Spleen (tissue), 11 donors: ENCODE data around the gene PPEF1. TPM values are rescaled to one million over a fixed set of nuclear protein-coding genes. Genes with fewer than 3 reads are reported as not detected.
"Not testable (repeated sequence)": the region's sequence is repeated elsewhere in the genome, so short reads cannot be mapped to it uniquely, and the experiment has no call there.

Experiments used
- DNase-seq: peaks from one replicate; pipeline ENCODE4 v3.0.0-alpha.2; 2020
- H3K27ac ChIP-seq, 8 donors: fragments of 200-600 bp; sonication (generic) in 7 of 8; 1 replicate in 4 of 8; 2 replicates in 4 of 8; pipeline versions ENCODE4 v1.5.0 to v1.8.0; 2016 to 2021; ENCODE audit warnings: inconsistent platforms in 4 of 8, mild to moderate bottlenecking in 4 of 8, moderate library complexity in 1 of 8
- H3K27me3 ChIP-seq, 7 donors: fragments of 200-600 bp; sonication (generic) in 6 of 7; replicated peaks in 1 of 7; 1 replicate in 4 of 7; 2 replicates in 3 of 7; pipeline versions ENCODE4 v1.5.0 to v1.8.0; 2016 to 2021; ENCODE audit warnings: inconsistent platforms in 3 of 7, mild to moderate bottlenecking in 1 of 7
- H3K36me3 ChIP-seq, 6 donors: fragments of 200-600 bp; sonication (generic) in 5 of 6; 1 replicate in 4 of 6; 2 replicates in 2 of 6; pipeline versions ENCODE4 v1.5.0 to v1.8.0; 2016 to 2021; ENCODE audit warnings: inconsistent platforms in 2 of 6
- H3K4me1 ChIP-seq, 6 donors: fragments of 200-600 bp; sonication (generic) in 5 of 6; 1 replicate in 3 of 6; 2 replicates in 3 of 6; pipeline versions ENCODE4 v1.5.0 to v1.8.0; 2016 to 2021; ENCODE audit warnings: inconsistent platforms in 3 of 6
- H3K4me3 ChIP-seq, 8 donors: fragments of 200-600 bp; sonication (generic) in 7 of 8; 1 replicate in 4 of 8; 2 replicates in 4 of 8; pipeline versions ENCODE4 v1.5.0 to v1.8.0; 2016 to 2021; ENCODE audit warnings: inconsistent platforms in 4 of 8, mild to moderate bottlenecking in 4 of 8, moderate library complexity in 2 of 8
- H3K9me3 ChIP-seq, 8 donors: fragments of 200-600 bp; sonication (generic) in 7 of 8; 1 replicate in 4 of 8; 2 replicates in 4 of 8; pipeline versions ENCODE4 v1.5.0 to v1.8.0; 2016 to 2021; ENCODE audit warnings: inconsistent platforms in 4 of 8
- POLR2A ChIP-seq, 3 donors: fragments of 450-650 bp; IDR thresholded peaks; one replicate each; pipeline ENCODE4 v1.5.1; 2017; ENCODE audit warnings: antibody characterized with exemption in 3 of 3, mild to moderate bottlenecking in 1 of 3
- POLR2AphosphoS5 ChIP-seq, 3 donors: sonication (generic); formaldehyde crosslinking; IDR thresholded peaks; one replicate each; pipeline ENCODE4 v1.5.1; 2017; ENCODE audit warnings: antibody characterized with exemption in 3 of 3
- WGBS, 5 donors: extraction: QIAGEN DNeasy Blood & Tissue Kit in 3 of 5; methylation state at CpG; one replicate each; pipeline versions ENCODE4 v1.1.5 to v1.1.7; 2013 to 2018; 5-methylcytosine and 5-hydroxymethylcytosine counted together
- intact Hi-C: fragments of 100-400 bp; cut with DNase I; formaldehyde crosslinking; loops from one replicate; pipeline ENCODE4 v1.15.0; 2023; ENCODE audit warnings: low total_unique reads
- polyA plus RNA-seq, 3 donors: library from polyadenylated mRNA; stranded (reverse); fragments of 200-250 nt; gene quantifications; one replicate each; pipeline ENCODE4 v1.2.1, GENCODE V29; 2013
- total RNA-seq, 7 donors: library from RNA; depleted of rRNA in 3 of 7; stranded (reverse); fragments of >200 nt in 3 of 7; fragmentation: NEBNext Ultra II Directional in 4 of 7; extraction: Animal tissue kit (Norgen Biotek cat#: 25700) in 4 of 7; gene quantifications; one replicate each; pipeline versions ENCODE4 v1.1.0 to v1.2.1, GENCODE V29; 2016 to 2021
- TF ChIP-seq, protein P1 (sequence below), 11 experiments: fragments of 200-600 bp in 7 of 11; fragments of 450-650 bp in 4 of 11; sonication (generic) in 4 of 11; IDR thresholded peaks in 8 of 11; conservative IDR thresholded peaks in 3 of 11; 1 replicate in 7 of 11; 2 replicates in 4 of 11; pipeline versions ENCODE4 v1.4.0 to v1.8.0; 2016 to 2021; ENCODE audit warnings: antibody characterized with exemption in 11 of 11, inconsistent platforms in 4 of 11, mild to moderate bottlenecking in 1 of 11
- donor health status: healthy with polysubstance abuse.
- donor health status: DM: no; HTN: no; CAD: no; lungs with moderate emphysema.
- donor health status: DM: no; HTN: no; CAD: no.
- donor health status: Bipolar disorder and iron deficiency.
- donor health status: healthy.
- donor health status: DM: no; HTN: no; CAD: no.
- donor health status: DM: yes; HTN: yes; CAD: no.

The PPEF1 gene
- total and polyA plus RNA-seq, 10 donors, result 0.10 to 2.7 (median 0.41) TPM; not detected in 4

DNA sequence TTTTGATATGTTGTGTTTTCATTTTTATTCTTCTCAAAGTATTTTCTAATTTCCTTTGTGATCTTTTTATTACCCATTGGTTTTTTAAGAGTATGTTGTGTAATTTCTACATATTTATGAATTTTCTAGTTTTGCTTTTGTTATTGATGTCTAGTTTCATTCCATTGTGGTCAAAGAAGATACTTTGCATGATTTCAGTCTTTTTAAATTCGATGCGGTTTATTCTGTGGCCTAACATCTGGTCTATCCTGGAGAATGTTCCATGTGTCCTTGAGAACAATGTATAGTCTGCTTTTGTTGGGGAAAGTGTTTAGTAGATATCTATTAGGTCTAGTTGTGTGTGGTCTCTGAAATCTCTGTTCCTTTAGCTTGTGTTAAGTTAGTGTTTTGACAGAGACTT is 46.2 kb downstream of the PPEF1 start:
- Histone ChIP-seq H3K27me3 (peaks cover 0 to 7% (median 0%) of the 10 kb centered on the region in 7 donors), H3K9me3 (peaks cover 0 to 6% (median 0%) of the 10 kb centered on the region in 8 donors), H3K4me1 (no peaks in the 10 kb centered on the region), H3K27ac (no peak overlapping the region), H3K36me3 (no peaks in the 10 kb centered on the region), H3K4me3 (no peak overlapping the region)
- DNase-seq, result no peak
- TF ChIP-seq POLR2AphosphoS5 (IDR thresholded peaks at IDR 0.05), result no peak
- intact Hi-C loops, result no loop called here
- 78 to 94% (median 82%) methylated on average over 2 of the region's 2 CpGs for WGBS, 5 donors

DNA sequence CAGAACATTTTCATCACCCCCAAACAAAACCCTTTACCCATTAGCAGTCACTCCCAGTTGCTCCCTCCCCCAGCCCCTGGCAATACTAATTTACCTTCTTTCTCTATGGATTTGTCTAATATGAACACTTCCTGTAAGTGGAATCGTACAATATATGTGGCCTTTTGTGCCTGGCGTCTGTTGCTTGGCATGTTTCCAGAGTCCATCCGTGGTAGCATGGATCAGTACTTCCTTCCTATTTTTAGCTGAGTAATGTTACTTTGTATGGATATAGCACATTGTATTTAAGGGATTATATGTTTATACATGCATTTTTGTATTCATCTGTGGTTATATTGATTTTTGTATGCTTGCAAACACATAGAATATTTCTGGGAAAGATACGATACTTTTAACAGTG is 48.2 kb downstream of the PPEF1 start:
- no peak overlapping the region for H3K27ac ChIP-seq
- peaks cover 0 to 10% (median 0%) of the 10 kb centered on the region in 7 donors for H3K27me3 ChIP-seq
- WGBS, 5 donors, result 26 to 58% (median 33%) methylated on average over 4 of the region's 4 CpGs
- DNase-seq, result no peak
- peaks cover 0 to 6% (median 0%) of the 10 kb centered on the region in 8 donors for H3K9me3 ChIP-seq
- H3K4me1 ChIP-seq, result no peaks in the 10 kb centered on the region
- intact Hi-C loops, result no loop called here
- no peaks in the 10 kb centered on the region for H3K36me3 ChIP-seq
- no peak overlapping the region for H3K4me3 ChIP-seq
- TF ChIP-seq POLR2AphosphoS5 (IDR thresholded peaks at IDR 0.05), result no peak
- no peak for TF ChIP-seq POLR2A (IDR thresholded peaks at IDR 0.05)
- TF ChIP-seq, protein P1, sequence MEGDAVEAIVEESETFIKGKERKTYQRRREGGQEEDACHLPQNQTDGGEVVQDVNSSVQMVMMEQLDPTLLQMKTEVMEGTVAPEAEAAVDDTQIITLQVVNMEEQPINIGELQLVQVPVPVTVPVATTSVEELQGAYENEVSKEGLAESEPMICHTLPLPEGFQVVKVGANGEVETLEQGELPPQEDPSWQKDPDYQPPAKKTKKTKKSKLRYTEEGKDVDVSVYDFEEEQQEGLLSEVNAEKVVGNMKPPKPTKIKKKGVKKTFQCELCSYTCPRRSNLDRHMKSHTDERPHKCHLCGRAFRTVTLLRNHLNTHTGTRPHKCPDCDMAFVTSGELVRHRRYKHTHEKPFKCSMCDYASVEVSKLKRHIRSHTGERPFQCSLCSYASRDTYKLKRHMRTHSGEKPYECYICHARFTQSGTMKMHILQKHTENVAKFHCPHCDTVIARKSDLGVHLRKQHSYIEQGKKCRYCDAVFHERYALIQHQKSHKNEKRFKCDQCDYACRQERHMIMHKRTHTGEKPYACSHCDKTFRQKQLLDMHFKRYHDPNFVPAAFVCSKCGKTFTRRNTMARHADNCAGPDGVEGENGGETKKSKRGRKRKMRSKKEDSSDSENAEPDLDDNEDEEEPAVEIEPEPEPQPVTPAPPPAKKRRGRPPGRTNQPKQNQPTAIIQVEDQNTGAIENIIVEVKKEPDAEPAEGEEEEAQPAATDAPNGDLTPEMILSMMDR (IDR thresholded peaks at IDR 0.05 in 8 of 11, conservative IDR thresholded peaks at IDR 0.05 in 3 of 11), result no peak

DNA sequence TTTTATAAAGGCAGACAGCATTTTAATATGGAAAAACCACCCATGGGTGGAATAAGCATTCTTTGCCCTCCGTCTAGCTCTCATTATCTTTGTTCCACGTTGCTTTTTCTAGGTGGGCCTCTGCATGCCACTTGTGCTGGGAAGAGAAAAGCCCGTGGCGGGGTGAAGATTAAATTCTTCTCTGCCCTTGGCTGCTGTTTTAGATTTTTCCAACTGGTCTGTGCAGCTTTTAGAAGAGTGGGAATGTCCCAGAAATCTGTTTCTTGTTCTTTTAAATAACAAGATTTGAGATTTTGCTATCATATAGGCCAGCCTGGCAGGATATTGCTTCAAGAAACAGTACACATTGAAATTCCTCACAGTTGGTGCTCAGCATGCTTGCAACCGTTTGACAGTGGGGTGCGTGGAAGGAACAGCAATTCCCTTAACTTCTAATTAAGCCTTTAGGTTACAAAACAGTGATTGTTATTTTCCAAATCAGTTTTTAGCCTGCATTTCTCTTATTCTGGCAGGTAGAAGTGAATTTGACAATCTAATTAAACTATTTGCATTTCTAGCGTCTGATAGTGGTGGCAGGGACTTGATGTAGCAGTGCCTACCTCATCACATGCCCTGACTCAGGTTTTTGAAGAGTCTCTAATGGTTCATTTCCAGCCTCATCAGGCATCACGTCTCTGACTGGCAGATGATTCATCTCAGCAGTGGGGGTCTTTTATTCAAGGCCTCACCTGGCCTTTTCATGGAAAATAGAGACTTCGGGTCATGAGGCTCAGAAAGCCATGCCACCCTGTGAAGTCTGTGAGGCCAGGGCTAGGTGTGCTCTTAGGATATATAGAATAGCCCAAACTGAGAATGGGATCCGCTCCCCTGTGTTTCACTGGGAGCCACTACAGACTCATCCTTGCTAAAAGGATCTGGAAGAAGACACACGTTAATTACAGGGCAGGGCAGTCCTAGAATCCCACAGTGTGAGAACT is 50.8 kb downstream of the PPEF1 start:
- H3K4me1 ChIP-seq, result no peaks in the 10 kb centered on the region
- TF ChIP-seq POLR2A (IDR thresholded peaks at IDR 0.05) (no peak), POLR2AphosphoS5 (IDR thresholded peaks at IDR 0.05) (no peak)
- TF ChIP-seq, protein P1 (IDR thresholded peaks at IDR 0.05 in 8 of 11, conservative IDR thresholded peaks at IDR 0.05 in 3 of 11), result no peak
- 65 to 87% (median 82%) methylated on average over 9 to 11 of the region's 11 CpGs for WGBS, 5 donors
- no peak overlapping the region for H3K27ac ChIP-seq
- no peaks in the 10 kb centered on the region for H3K9me3 ChIP-seq
- H3K4me3 ChIP-seq, result no peak overlapping the region
- H3K27me3 ChIP-seq, result peaks cover 0 to 10% (median 0%) of the 10 kb centered on the region in 7 donors
- DNase-seq, result no peak
- H3K36me3 ChIP-seq, result no peaks in the 10 kb centered on the region
- intact Hi-C loops, result no loop called here

DNA sequence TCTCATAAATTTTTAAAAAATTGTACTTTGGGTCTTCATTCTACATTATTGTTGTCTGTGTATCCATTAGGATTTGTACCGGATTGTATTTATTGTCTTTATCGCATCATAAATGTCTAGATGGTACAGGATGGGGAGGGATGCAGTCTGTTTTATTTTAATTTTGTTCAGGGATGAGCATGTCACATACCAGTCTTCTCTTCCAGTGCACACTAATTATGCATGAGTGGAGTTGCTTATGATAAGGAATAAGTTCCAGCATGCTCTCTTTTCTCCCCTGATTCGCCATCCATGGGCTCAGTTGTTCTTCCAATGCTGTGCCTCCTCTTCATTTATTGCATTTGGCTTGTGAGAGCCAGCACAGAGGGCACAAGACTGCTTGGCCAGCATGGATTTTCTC is 54.3 kb downstream of the PPEF1 start:
- H3K27me3 ChIP-seq, result peaks cover 0 to 10% (median 0%) of the 10 kb centered on the region in 7 donors
- H3K36me3 ChIP-seq, result no peaks in the 10 kb centered on the region
- DNase-seq, result no peak
- intact Hi-C loops, result no loop called here
- TF ChIP-seq, protein P1 (IDR thresholded peaks at IDR 0.05 in 8 of 11, conservative IDR thresholded peaks at IDR 0.05 in 3 of 11), result no peak
- TF ChIP-seq POLR2A (IDR thresholded peaks at IDR 0.05), result no peak
- TF ChIP-seq POLR2AphosphoS5 (IDR thresholded peaks at IDR 0.05), result no peak
- no peak overlapping the region for H3K4me3 ChIP-seq
- H3K27ac ChIP-seq, result no peak overlapping the region
- no peaks in the 10 kb centered on the region for H3K9me3 ChIP-seq
- 80 to 98% (median 94%) methylated on average over 3 of the region's 3 CpGs for WGBS, 5 donors
- H3K4me1 ChIP-seq, result no peaks in the 10 kb centered on the region

DNA sequence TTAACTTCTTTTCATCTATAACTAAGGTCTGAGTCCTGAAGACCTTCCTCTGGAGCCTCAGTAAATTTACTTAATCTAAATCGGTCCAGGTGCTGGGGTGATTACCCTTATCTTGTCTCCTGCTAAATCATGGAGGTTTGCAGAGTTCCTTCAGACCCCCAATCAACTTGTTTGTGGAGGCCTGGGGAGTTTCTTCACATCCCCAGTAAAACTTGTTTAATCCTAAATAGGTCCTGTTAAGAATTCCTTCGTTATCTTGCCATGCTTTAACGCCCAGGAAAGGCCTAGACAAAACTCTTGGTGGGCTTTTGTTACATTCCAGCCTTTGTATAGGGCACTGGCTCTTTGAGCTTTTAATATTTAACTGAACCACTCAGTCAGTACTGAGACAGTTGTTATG is 55.7 kb downstream of the PPEF1 start:
- H3K36me3 ChIP-seq, H3K27ac ChIP-seq, H3K4me1 ChIP-seq, DNase-seq, H3K9me3 ChIP-seq, H3K4me3 ChIP-seq, intact Hi-C loops, H3K27me3 ChIP-seq: not testable (repeated sequence)
- WGBS, 5 donors, result 55 to 86% (median 65%) methylated on average over 3 of the region's 3 CpGs
